Activated CD4-positive, alpha-beta T cell treated with anti-CD3 and anti-CD28 coated beads, Interleukin-2, amount 50 U/mL, for 24 hours (primary cell): ENCODE results near the gene ANAPC13.

ENCODE experiments used
- DNase-seq, 2 donors: peaks; one replicate each; pipeline ENCODE4 v3.0.0-alpha.2; 2020; ENCODE audit warnings: low read depth in 1 of 2, low spot score in 1 of 2

ANAPC13 gene

DNA sequence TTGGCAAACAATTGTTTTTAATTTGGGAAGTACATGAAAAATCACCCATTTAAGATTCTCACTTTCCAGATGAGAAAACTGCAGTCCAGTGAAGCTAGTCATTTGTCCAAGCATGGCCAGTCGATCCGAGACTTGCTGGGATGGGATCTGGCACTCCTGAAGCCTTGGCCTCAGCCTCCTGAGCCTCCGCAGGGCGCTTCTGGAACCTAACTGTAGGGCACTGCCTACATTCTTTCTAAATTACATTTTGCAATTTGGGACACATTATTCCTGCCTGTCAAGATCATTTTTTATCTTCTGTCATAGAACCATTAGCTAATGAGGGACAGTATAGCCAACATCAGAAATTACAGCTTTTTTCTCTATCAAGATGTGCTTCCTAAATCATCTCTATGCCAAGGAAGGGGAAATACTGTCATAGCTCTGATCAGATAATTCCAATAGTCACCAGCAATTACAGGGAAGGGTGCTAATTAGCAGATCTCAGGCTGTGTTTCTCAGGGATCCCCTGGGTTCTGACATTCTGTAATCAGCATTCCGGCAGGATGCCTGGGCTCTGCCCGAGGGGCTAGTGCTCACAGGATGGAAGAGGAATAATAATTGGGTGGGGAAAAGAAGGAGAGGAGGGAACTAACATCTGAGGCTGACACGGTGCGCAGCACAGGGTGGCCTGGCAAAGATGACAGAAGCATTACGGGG, 28.3 kb downstream of the ANAPC13 start:
- no peak for DNase-seq

DNA sequence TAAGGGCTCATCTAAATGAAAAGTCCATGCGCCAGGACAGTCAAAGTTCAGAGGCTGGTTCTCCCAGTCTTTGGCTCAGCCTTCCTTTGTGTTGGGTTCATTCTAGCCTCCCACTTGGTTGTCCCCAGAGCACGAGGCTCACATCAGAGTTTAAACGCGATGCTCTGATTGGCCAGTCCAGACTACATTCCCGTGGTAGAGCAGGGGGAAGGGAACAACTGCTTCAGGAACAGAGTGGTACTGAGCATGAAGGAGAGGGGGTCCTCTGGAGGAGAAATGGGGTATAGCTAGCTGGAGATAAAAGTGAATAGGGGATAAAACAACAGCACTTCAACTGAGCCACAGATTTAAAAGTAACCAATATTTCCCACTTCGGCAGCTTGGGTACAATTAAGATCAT, 32.2 kb downstream of the ANAPC13 start:
- no peak for DNase-seq

DNA sequence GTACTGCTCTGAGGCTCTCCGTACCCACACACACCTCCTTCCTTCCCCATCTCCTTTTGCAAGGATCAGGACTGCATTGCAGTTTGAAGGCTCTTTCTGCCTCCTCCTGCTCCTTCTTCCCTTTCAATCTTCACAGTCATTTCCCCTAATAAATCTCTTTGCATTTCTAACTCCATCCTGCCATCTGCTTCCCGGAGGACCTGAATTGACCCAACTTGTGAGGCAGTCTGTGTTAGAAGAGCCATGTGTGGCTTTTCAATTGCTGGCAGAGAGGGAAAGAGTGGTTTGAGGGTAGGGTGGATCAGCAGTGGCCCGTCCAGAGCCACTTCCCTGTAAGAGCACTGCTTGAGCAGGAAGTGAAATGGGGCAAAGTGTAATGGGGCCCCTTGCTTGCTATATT, 35.8 kb downstream of the ANAPC13 start:
- no peak for DNase-seq

DNA sequence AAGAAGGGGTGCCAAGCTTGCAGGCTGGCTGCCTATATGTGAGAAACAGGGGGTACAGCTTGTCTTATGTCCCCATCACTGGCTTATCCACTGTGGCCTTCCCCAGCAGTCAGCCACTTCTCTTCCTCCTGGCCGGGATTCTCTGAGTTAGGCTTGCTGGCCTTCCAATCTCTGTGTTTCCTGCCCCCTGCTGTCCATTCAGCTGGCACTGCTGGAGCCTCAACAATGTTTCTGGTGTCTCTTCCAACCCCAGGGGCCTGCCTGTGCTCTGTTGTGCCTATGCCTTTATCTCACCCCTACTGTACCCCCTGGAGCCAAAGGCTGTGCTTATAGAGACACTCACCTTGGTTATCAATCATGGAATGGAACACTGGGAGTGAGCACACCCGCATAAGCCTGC, 36.5 kb downstream of the ANAPC13 start:
- no peak for DNase-seq

DNA sequence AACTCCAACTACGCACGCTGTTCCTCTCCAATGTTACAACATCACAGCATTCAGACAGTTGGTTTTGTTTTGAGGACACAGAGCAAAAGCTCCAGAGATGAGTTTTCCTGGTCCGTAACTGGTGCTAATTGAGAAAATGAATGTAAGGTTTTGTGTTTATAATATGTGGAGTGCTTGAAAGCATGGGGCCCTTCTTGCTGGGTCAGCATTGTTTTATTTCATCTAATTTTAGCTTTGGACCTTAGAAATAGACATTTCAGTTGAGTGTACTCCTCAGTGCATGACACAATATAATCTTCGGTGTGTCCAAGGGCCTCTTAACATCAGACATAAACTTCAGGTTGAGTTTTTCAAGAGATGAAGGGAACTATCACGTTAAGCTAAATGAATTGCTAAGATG, 37.1 kb downstream of the ANAPC13 start:
- no peak for DNase-seq

DNA sequence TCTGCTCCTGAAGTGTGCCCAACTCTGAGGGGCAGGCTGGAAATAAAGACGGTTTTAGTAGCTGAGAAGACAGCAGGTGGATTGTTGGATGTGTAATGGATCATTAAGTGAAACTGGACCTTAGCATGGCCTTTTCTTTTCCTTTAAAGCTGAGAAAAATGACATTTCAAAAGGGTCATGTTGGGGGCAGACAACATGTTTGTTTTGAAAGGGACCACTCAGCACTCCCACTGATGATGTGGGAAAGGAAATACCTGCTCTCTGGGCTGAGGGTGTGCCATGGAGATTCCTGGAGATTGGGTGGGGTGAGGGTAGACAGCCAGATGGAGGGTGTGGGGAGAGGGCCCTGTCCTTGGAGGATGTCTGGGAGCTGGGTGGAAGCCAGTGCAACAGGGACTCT, 38.4 kb downstream of the ANAPC13 start:
- DNase-seq, result no peak

DNA sequence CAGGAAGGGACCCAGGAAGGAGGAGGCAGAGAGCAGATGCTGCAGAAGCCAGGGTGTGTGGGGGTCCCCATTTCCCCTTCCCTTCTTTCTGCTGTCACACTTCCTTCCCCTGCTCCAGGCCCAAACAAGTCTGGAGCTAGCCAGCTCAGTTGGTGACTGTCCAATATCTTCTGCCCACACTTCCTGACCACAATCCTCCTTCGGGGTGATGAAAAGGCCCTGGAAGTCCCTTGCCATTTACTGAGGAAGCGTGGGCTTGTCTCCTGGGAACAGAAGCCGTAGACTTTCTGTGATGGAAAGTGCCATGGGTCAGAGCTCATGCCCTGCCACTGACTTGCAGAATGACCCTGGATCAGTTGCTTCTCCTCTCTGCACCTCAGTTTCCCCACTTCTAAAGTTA, 39.0 kb downstream of the ANAPC13 start:
- DNase-seq, result no peak

DNA sequence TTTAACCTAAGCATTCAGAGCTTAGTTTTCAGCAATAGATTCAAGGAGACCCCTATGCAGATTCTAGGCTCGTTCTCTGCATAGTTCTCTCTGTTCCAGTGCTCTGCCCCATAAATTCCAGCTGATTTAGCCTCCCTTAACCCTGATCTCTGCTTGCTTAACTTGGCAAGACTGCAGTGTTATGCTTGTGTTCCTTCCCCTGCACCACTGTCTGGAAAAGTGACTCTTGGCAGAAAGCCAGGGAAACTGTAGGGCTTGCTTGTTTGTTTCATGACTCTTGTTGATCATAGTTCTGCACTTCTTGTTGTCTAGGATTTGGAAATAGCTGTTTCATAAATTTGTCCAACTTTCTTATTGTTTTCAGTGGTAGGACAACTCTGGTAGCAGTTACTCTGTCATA, 40.1 kb downstream of the ANAPC13 start:
- no peak for DNase-seq

DNA sequence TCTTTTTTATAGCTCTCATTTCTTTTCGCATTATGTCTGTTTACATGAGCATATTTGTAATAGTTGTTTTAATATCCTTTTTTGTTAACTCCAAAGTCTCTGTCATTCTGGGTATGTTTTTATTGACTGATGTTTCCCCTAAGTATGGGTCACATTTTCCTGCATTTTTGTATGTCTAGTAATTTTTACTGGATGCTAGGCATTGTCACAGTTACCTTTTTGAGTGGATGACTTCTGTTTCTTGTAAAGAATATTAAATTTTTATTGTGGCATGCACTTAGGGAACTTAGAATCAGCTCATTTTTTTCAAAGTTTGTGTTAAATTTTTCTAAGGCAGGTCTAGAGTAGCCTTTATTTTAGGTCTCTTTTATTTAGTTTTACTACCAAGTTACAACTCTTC, 40.7 kb downstream of the ANAPC13 start:
- no peak for DNase-seq

DNA sequence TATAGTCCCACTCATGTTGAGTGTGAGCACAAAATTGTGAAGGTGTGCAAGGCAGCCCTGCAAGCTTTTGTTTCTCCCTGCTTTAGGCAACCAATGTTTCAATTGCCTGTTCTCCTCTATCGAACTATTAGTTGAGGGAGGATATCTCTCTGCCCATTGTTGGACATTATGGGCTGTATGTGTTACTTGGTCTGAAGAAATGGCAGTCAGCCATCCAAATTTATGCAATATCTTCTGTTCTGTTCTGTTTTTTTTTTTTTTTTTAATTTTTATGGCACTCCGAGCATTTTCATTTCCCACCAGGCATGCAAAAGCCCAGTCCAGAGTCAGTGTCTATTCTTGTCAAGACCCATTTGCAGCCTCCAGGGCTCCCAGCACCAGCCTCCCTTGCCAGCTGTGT, 44.0 kb downstream of the ANAPC13 start:
- DNase-seq, result no peak

DNA sequence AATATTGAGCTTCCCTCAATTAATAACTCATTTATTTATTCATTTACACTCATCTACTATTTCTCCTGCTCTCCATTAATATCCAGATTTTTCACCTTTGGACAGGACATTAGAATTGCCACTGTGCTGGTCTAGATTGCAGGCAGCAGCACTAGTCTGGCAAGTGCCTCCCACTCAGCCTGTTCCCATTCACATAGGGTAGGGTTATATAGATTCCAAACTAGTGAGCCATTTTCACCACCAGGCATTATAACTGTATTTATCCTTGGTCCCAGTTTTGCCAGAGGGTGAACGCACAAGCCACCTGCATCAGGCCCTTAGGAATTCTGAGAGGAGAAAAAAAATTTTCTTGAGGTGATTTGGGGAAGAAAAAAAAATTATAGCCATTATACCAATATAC, 44.5 kb downstream of the ANAPC13 start:
- DNase-seq, result no peak

DNA sequence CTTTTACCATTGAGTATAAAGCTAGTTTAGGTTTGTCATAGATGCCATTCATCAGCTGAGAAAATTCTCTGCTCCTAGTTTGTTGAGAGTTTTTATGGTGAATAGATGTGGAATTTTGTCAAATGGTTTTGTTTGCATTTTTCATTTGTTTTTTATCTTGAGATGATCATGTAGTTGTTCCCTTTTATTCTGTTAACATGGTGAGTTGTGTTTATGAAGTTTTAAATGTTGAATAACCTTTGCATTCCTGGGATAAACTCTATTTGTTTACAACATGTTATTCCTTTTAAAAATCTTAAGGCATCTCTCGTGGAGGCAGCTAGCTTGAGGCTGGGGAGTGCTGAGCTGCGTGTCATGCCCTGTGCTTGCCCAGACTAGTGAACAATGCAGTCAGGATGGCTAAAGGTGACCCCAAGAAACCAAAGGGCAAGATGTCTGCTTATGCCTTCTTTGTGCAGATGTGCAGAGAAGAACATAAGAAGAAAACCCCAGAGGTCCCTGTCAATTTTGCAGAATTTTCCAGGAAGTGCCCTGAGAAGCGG, 48.5 kb downstream of the ANAPC13 start:
- no peak for DNase-seq

DNA sequence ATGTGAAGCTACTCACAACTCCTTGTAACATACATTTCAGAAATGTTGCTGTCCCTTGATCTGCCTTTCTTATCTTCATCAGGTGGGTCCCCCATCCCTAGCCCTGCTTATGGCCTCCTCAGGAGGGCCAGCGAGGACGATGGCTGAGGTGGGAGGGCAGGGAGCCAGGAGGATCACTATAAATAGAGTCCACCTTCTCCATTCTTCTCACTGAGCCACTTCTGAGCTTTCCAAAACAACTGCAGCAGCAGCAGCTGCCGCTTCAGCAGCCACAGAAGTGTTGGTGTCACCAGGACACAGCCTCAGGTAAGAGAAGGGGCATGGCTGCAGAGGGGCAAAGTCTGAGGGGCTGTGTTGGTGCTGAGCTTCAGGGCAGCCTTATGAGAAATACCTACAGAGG, 53.5 kb downstream of the ANAPC13 start:
- DNase-seq, result no peak

DNA sequence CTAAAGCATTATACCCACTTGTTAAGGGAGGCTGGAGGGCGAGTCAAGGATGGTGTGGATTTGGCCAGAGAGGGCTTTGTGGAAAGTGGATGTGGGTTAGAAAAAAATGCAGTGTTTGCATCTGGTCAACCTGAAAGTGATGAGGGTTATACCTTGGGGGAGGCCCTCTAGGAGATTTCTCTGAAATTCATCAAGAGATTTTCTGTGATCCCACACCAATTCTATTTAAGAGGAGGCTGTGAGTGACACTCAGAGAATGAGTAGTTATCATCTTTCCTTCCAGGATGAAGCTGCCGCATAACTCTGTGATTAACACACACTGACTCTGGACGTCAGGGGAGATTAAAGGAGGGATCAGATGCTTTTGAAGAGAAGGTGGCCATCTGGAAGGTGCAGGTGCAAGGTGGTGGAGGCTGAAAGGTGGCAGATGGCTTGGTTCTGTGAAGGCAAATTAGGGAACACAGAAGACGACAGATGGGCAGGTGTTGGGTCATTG, 54.8 kb downstream of the ANAPC13 start:
- DNase-seq, result no peak

DNA sequence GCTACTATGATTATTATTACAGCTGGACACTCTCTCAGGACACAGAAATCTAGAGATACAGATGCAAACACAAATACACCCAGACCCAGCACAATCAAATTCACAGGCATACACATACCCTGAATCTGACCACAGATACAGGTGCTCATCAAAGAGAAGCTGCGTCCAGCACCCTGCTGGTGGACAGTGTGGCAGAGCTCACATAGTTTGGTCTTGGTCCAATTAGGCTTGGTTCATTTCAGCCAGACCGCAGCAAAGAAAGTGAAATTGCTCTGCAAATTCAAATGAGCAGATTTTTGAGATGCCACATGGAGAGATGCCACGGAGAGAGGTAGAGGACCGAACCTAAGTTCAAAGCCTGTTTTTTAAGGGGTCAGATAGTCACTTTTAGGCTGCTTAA, 55.6 kb downstream of the ANAPC13 start:
- no peak for DNase-seq

DNA sequence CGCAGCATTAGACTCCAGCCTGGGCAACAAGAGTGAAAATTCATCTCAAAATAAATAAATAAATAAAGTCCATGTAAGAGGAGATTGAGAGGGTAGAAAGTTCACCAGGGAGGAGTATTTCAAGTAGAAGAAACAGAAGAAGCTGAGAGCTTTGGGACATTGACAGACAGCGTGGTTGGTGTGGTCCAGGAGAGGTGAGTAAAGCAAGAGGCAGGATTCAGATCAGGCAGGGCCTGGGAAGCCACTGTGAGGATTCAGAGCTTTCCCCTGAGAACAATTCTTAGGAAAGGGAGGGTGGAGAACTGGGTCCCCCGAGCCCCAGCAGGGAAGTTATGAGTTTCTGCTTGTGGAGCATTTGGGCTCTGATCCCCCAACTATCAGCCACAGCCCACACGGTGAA, 57.4 kb downstream of the ANAPC13 start:
- DNase-seq, result no peak
